Activated T-helper 2 cell treated with anti-CD3 and anti-CD28 coated beads, Interferon-gamma antibody, Interleukin-2, Interleukin-4, amounts not matched to agents 10 μg/mL and 5 μg/mL and 100 μg/mL, durations not matched to agents 14 hours and 24 hours and 36 hours (primary cell): ENCODE results near the gene AP1S1. TPM values are rescaled to one million over a fixed set of nuclear protein-coding genes. Genes with fewer than 3 reads are reported as not detected.
A peak's percentile ranks its signal among the peaks of the same experiment; 100 is the strongest.
"Not testable (repeated sequence)": the region's sequence is repeated elsewhere in the genome, so short reads cannot be mapped to it uniquely, and the experiment has no call there.

ENCODE experiments used
- DNase-seq: peaks from one replicate; pipeline ENCODE4 v3.0.0; 2021; ENCODE audit warnings: low spot score
- H3K27ac Mint-ChIP-seq: one replicate; pipeline ENCODE4 v1.8.0; 2021; ENCODE audit warnings: mixed read lengths
- H3K27me3 Mint-ChIP-seq: one replicate; pipeline ENCODE4 v1.8.0; 2021; ENCODE audit warnings: low read depth, mixed read lengths
- H3K36me3 Mint-ChIP-seq: one replicate; pipeline ENCODE4 v1.8.0; 2021; ENCODE audit warnings: low read depth, mixed read lengths
- H3K4me1 Mint-ChIP-seq: one replicate; pipeline ENCODE4 v1.8.0; 2021; ENCODE audit warnings: low read depth, mixed read lengths
- H3K4me3 Mint-ChIP-seq: one replicate; pipeline ENCODE4 v1.8.0; 2021; ENCODE audit warnings: low read depth, mild to moderate bottlenecking, moderate library complexity, mixed read lengths
- H3K9me3 Mint-ChIP-seq: one replicate; pipeline ENCODE4 v1.8.0; 2021; ENCODE audit warnings: mixed read lengths
- intact Hi-C: fragments of 100-400 bp; cut with micrococcal nuclease; formaldehyde crosslinking; loops from one replicate; pipeline ENCODE4 v1.15.1; 2023
- total RNA-seq: library from RNA; stranded (reverse); gene quantifications from 2 replicates; pipeline ENCODE4 v1.2.3, GENCODE V29; 2022

AP1S1 gene
- total RNA-seq, 1 donor from 2014 or later = 42.8 TPM

DNA sequence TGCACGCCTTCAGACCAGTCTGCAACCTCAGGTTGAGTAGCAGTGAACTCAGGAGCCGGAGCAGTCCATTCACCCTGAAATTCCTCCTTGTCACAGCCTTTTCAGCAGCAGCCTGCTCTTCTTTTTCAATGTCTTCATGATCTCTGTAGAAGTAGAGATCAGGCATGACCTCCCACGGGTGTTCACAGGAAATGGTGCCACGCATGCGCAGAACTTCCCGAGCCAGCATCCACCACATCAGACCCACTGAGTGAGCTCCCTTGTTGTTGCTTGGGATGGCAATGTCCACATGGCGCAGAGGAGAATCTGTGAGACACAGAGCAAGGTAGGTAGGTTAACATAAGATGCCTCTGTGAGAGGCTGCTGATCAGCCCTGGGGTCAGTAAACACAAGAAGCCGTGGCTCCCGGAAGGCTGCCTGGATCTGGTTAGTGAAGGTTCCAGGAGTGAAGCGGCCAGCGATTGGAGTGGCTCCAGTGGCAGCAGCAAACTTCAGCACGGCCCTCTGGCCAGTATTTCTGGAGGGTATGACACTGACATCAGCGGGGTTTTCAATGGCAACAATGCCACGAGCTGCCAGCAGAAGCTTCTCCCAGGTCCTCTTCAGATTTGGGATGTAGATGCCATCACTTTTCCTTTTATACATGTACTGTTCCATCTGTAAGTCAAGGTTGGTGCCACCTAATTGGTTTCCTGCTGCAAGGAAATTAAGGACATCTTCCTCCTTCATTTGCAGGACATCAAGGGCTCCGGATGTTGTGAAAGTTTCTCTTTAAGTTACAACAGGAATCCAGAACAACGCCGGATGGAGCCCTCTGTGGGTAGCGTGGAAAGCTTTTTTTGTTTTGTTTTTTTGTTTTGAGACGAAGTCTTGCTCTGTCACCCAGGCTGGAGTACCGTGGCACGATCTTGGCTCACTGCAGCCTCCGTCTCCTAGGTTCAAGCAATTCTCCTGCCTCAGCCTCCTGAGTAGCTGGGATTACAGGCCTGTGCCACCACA, 49.8 kb downstream of the AP1S1 start:
- intact Hi-C loops, DNase-seq, H3K9me3 Mint-ChIP-seq, H3K4me1 Mint-ChIP-seq: not testable (repeated sequence)
- H3K4me3 Mint-ChIP-seq = peak overlapping the region; percentile 69
- H3K27me3 Mint-ChIP-seq = peaks cover 31% of the 10 kb centered on the region
- peaks cover 17% of the 10 kb centered on the region for H3K36me3 Mint-ChIP-seq
- peak overlapping the region; percentile 82 for H3K27ac Mint-ChIP-seq

DNA sequence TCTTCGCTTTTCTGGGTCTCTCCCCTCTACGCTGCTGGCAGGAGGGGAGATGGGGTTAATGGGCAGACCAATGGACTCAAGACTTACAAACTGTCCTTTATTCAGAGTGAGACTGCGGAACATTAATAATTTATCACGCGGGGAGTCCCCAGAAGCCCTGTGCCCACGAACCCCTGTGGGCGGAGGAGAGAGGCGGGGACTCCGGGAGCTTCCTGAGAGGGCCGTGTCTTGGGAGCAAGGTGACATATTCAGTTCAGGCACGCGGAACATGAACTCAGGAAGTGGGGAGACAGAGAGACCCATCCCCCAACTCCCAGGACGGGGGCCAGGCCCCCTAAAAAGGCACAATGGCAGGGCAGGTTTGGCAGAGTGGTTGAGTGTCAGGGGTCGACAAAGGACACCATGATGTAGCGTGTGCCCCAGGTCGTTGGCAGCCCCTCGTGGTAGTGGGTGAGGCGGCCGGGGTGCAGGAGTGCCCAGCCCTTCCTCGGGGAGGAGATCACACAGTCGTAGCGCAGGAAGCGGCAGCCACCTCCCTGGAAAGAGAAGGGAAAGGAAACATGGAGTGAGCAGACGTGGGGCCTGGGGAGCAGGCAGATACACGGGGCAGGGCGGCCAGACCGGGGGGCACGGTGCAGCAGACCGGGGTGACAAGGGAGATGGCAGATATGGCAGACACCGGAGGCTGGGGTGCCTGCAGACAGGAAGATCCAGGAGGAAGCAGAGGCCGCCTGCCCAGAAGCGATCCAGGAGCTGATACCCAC, 51.8 kb downstream of the AP1S1 start:
- Mint-ChIP-seq H3K36me3 (peaks cover 20% of the 10 kb centered on the region), H3K4me3 (no peak overlapping the region), H3K27me3 (peaks cover 19% of the 10 kb centered on the region), H3K9me3 (no peaks in the 10 kb centered on the region), H3K4me1 (peaks cover 5% of the 10 kb centered on the region), H3K27ac (no peak overlapping the region)
- no peak for DNase-seq
- intact Hi-C loops = no loop called here

DNA sequence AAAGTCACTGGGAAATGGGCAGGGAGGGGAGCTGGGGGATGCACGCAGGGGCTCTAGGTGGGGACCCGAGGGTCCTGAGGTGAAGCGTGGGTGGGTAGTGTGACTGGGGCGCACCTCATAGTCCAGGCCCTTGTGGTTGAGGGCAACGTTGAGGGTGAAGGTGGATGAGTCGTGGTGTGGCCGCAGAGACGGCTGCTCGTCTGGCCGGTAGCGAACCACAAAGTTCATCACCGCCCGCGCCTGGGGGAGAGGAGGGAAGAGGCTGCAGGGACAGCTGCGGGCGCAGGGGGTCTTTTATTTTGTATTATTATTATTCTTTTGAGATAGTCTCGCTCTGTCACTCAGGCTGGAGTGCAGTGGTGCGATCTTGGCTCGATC, 52.4 kb downstream of the AP1S1 start:
- Mint-ChIP-seq H3K4me3 (no peak overlapping the region), H3K36me3 (peaks cover 20% of the 10 kb centered on the region), H3K9me3 (no peaks in the 10 kb centered on the region), H3K4me1 (peaks cover 5% of the 10 kb centered on the region), H3K27me3 (peaks cover 14% of the 10 kb centered on the region), H3K27ac (no peak overlapping the region)
- DNase-seq = no peak
- intact Hi-C loops = no loop called here

DNA sequence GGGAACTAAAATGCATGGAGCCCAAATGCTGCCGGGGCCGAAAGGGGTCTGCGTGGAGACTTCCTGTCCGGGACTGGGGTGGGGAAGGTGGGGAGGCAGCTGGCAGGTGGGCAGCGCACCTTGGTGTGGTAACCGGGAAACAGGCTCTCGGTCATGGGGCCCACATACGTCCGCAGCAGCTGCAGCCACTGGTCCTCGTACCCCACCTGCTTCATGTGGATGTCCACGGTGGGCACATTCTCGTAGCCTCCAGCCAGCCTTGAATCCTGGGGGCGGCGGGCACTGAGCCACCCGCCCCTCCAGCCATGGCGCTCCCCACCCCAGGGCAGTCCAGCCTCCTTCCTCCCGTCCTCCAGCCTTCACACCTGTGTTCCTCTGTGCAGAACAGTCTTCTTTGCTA, 53.2 kb downstream of the AP1S1 start:
- no peak overlapping the region for H3K27ac Mint-ChIP-seq
- peaks cover 5% of the 10 kb centered on the region for H3K4me1 Mint-ChIP-seq
- DNase-seq = no peak
- H3K4me3 Mint-ChIP-seq = no peak overlapping the region
- peaks cover 12% of the 10 kb centered on the region for H3K27me3 Mint-ChIP-seq
- peaks cover 20% of the 10 kb centered on the region for H3K36me3 Mint-ChIP-seq
- intact Hi-C loops = no loop called here
- no peaks in the 10 kb centered on the region for H3K9me3 Mint-ChIP-seq

DNA sequence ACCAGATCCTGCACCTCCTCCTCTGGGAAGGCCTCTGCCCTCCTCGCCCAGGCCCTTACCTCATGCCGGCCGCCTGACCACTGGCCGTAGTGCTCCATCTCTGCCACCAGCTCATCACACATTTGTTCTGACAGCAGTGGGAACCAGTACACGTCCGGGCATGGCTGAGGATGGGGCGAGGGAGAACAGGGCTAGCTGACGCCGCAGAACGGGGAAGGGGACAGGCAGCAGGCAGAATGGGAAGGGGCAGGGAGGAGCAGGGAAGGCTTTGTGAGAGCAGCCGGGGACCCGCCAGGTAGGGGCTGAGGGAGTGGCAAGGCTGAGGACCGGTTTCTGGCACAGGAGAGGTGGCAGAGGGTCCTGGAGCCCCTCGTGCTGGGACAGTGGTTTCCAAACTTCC, 54.5 kb downstream of the AP1S1 start:
- intact Hi-C loops = no loop called here
- Mint-ChIP-seq H3K36me3 (peaks cover 20% of the 10 kb centered on the region), H3K27ac (no peak overlapping the region), H3K27me3 (peaks cover 3% of the 10 kb centered on the region), H3K4me3 (no peak overlapping the region), H3K9me3 (no peaks in the 10 kb centered on the region), H3K4me1 (peaks cover 4% of the 10 kb centered on the region)
- no peak for DNase-seq

DNA sequence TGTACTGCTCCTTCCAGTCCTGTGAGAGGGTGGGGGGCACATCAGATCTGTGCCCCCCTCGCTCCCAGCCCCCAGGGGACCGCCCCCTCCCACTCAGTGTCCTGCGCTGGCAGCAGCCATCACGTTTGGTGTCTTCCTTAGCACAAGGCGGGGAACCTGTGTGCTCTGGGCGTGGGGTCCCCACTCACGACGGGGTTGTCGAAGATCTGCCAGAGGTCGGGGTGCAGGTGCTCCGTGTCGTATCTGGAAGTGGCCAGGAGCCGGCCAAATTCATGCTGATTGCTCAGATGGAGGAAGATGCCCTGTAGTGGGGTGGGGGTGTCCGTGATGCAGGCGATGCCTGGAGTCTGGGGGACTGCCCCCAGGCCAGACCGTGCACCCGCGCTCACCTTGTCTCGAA, 55.9 kb downstream of the AP1S1 start:
- no peak for DNase-seq
- Mint-ChIP-seq H3K4me3 (no peak overlapping the region), H3K27me3 (no peaks in the 10 kb centered on the region), H3K36me3 (peaks cover 25% of the 10 kb centered on the region), H3K27ac (no peak overlapping the region), H3K4me1 (peaks cover 1% of the 10 kb centered on the region), H3K9me3 (no peaks in the 10 kb centered on the region)
- intact Hi-C loops = no loop called here

Other genes starting within 250 kb of the AP1S1 start
- gene MUC3A, start 204.9 kb upstream of the AP1S1 start, total RNA-seq = 0.11 TPM in 1 of 2 replicates, not detected in the other
- gene MUC12, start 184.9 kb upstream of the AP1S1 start, total RNA-seq = 0.85 and 1.4 TPM in 2 replicates
- gene MUC17, start 134.4 kb upstream of the AP1S1 start, total RNA-seq = not detected in 2 replicates
- 42.6 and 43.8 TPM in 2 replicates for gene TRIM56, start 69.0 kb upstream of the AP1S1 start, total RNA-seq
- 0.23 TPM in 2 replicates for gene SERPINE1, start 27.4 kb upstream of the AP1S1 start, total RNA-seq
- 0.23 and 0.41 TPM in 2 replicates for gene VGF, start 11.1 kb downstream of the AP1S1 start, total RNA-seq
- not detected in 2 replicates for gene NAT16, start 25.8 kb downstream of the AP1S1 start, total RNA-seq
- not detected in 2 replicates for gene MOGAT3, start 46.6 kb downstream of the AP1S1 start, total RNA-seq
- 75.5 and 82.8 TPM in 2 replicates for gene PLOD3, start 63.1 kb downstream of the AP1S1 start, total RNA-seq
- 45.1 and 46.8 TPM in 2 replicates for gene ZNHIT1, start 63.7 kb downstream of the AP1S1 start, total RNA-seq
- gene CLDN15, start 83.3 kb downstream of the AP1S1 start, total RNA-seq = 18.2 and 19.4 TPM in 2 replicates
- gene FIS1, start 90.6 kb downstream of the AP1S1 start, total RNA-seq = 121 and 132 TPM in 2 replicates
- gene IFT22, start 167.3 kb downstream of the AP1S1 start, total RNA-seq = 4.5 and 5.3 TPM in 2 replicates
- gene COL26A1, start 208.4 kb downstream of the AP1S1 start, total RNA-seq = 0.11 and 0.16 TPM in 2 replicates